Neural crest cell (in vitro differentiated cells): ENCODE data around the gene SMIM11. TPM values are rescaled to one million over a fixed set of nuclear protein-coding genes. Genes with fewer than 3 reads are reported as not detected.
"Not testable (repeated sequence)": the region's sequence is repeated elsewhere in the genome, so short reads cannot be mapped to it uniquely, and the experiment has no call there.

ENCODE experiments used
- DNase-seq: peaks from one replicate; pipeline ENCODE4 v3.0.0; 2021; ENCODE audit warnings: low read depth, mixed read lengths, low spot score
- H3K27ac Mint-ChIP-seq: one replicate; pipeline ENCODE4 v1.8.0; 2021; ENCODE audit warnings: mild to moderate bottlenecking, mixed read lengths; ENCODE audit not compliant: unreplicated experiment
- H3K27me3 Mint-ChIP-seq: 2 replicates; pipeline ENCODE4 v1.8.0; 2021; ENCODE audit warnings: low read depth, mild to moderate bottlenecking, mixed read lengths
- H3K36me3 Mint-ChIP-seq: 2 replicates; pipeline ENCODE4 v1.8.0; 2021; ENCODE audit warnings: low read depth, mild to moderate bottlenecking, mixed read lengths
- H3K4me1 Mint-ChIP-seq: 2 replicates; pipeline ENCODE4 v1.8.0; 2021; ENCODE audit warnings: mixed read lengths
- H3K4me3 Mint-ChIP-seq: one replicate; pipeline ENCODE4 v1.8.0; 2021; ENCODE audit warnings: mild to moderate bottlenecking, mixed read lengths
- H3K9me3 Mint-ChIP-seq: 2 replicates; pipeline ENCODE4 v1.8.0; 2021; ENCODE audit warnings: mixed read lengths
- CTCF ChIP-seq: fragments of 200-600 bp; sonication (generic); conservative IDR thresholded peaks from 2 replicates; pipeline ENCODE4 v1.5.0; 2021; ENCODE audit warnings: antibody characterized with exemption, mild to moderate bottlenecking
- total RNA-seq: library from RNA; stranded (reverse); gene quantifications from 2 replicates; pipeline ENCODE4 v1.2.1, GENCODE V29; 2021

The SMIM11 gene
- total RNA-seq, 1 donor from 2014 or later, result 16.7 TPM

GRCh38 chr21:34367320-34367935, 7.9 kb upstream of the SMIM11 start:
- peak; percentile 81 for TF ChIP-seq CTCF
- Mint-ChIP-seq H3K4me3 (no peak overlapping the region), H3K36me3 (no peaks in the 10 kb centered on the region), H3K27me3 (no peaks in the 10 kb centered on the region), H3K9me3 (no peaks in the 10 kb centered on the region), H3K27ac (no peak overlapping the region), H3K4me1 (peaks cover 5% of the 10 kb centered on the region)
- peak; percentile 45 for DNase-seq

- Mint-ChIP-seq H3K4me1 (peaks cover 5% of the 10 kb centered on the region), H3K9me3 (no peaks in the 10 kb centered on the region), H3K27me3 (no peaks in the 10 kb centered on the region), H3K36me3 (no peaks in the 10 kb centered on the region), H3K4me3 (no peak overlapping the region), H3K27ac (no peak overlapping the region)
- no peak for TF ChIP-seq CTCF
- DNase-seq, result no peak
Measured at GRCh38 chr21:34369741-34370140, 5.6 kb upstream of the SMIM11 start.

GRCh38 chr21:34372321-34372720, 3.0 kb upstream of the SMIM11 start:
- TF ChIP-seq CTCF, result no peak
- H3K27me3 Mint-ChIP-seq, result no peaks in the 10 kb centered on the region
- H3K27ac Mint-ChIP-seq, result no peak overlapping the region
- no peaks in the 10 kb centered on the region for H3K9me3 Mint-ChIP-seq
- peaks cover 3% of the 10 kb centered on the region for H3K4me1 Mint-ChIP-seq
- no peak overlapping the region for H3K4me3 Mint-ChIP-seq
- no peaks in the 10 kb centered on the region for H3K36me3 Mint-ChIP-seq
- no peak for DNase-seq

GRCh38 chr21:34374462-34374861, 845 bp upstream of the SMIM11 start:
- not testable (repeated sequence) for H3K4me3 Mint-ChIP-seq, H3K4me1 Mint-ChIP-seq, H3K36me3 Mint-ChIP-seq, H3K27ac Mint-ChIP-seq, H3K27me3 Mint-ChIP-seq, DNase-seq, H3K9me3 Mint-ChIP-seq

GRCh38 chr21:34375619-34375972, 289 bp downstream of the SMIM11 start:
- not testable (repeated sequence) for H3K4me1 Mint-ChIP-seq, H3K27me3 Mint-ChIP-seq, H3K9me3 Mint-ChIP-seq, H3K4me3 Mint-ChIP-seq, H3K27ac Mint-ChIP-seq, DNase-seq, H3K36me3 Mint-ChIP-seq

GRCh38 chr21:34383138-34383537, 7.8 kb downstream of the SMIM11 start:
- H3K9me3 Mint-ChIP-seq, H3K4me3 Mint-ChIP-seq, H3K36me3 Mint-ChIP-seq, H3K27me3 Mint-ChIP-seq, H3K4me1 Mint-ChIP-seq, DNase-seq, H3K27ac Mint-ChIP-seq: not testable (repeated sequence)

- H3K4me1 Mint-ChIP-seq, H3K4me3 Mint-ChIP-seq, H3K27ac Mint-ChIP-seq, H3K36me3 Mint-ChIP-seq, DNase-seq, H3K27me3 Mint-ChIP-seq, H3K9me3 Mint-ChIP-seq: not testable (repeated sequence)
Measured at GRCh38 chr21:34383724-34384415, 8.6 kb downstream of the SMIM11 start.

- not testable (repeated sequence) for H3K36me3 Mint-ChIP-seq
Measured at GRCh38 chr21:34400522-34400921, 25.2 kb downstream of the SMIM11 start.

GRCh38 chr21:34404742-34405141, 29.4 kb downstream of the SMIM11 start:
- not testable (repeated sequence) for H3K27me3 Mint-ChIP-seq, H3K36me3 Mint-ChIP-seq, H3K9me3 Mint-ChIP-seq, H3K27ac Mint-ChIP-seq, DNase-seq, H3K4me3 Mint-ChIP-seq, H3K4me1 Mint-ChIP-seq

More at GRCh38 chr21:34400522-34400921, 25.2 kb downstream of the SMIM11 start:
- not testable (repeated sequence) for H3K4me3 Mint-ChIP-seq, DNase-seq, H3K27me3 Mint-ChIP-seq, H3K27ac Mint-ChIP-seq, H3K9me3 Mint-ChIP-seq, H3K4me1 Mint-ChIP-seq

GRCh38 chr21:34405686-34406085, 30.4 kb downstream of the SMIM11 start:
- not testable (repeated sequence) for H3K27ac Mint-ChIP-seq, H3K4me3 Mint-ChIP-seq, H3K27me3 Mint-ChIP-seq, H3K36me3 Mint-ChIP-seq, H3K4me1 Mint-ChIP-seq, H3K9me3 Mint-ChIP-seq, DNase-seq

GRCh38 chr21:34406102-34406501, 30.8 kb downstream of the SMIM11 start:
- not testable (repeated sequence) for H3K4me1 Mint-ChIP-seq, H3K9me3 Mint-ChIP-seq, H3K27me3 Mint-ChIP-seq, H3K27ac Mint-ChIP-seq, H3K4me3 Mint-ChIP-seq, DNase-seq, H3K36me3 Mint-ChIP-seq
